Left kidney (tissue), 2 donors: ENCODE data around the gene KBTBD7. TPM values are rescaled to one million over a fixed set of nuclear protein-coding genes. Genes with fewer than 3 reads are reported as not detected.
"Not testable (repeated sequence)": the region's sequence is repeated elsewhere in the genome, so short reads cannot be mapped to it uniquely, and the experiment has no call there.

Experiments
- DNase-seq: peaks from one replicate; pipeline ENCODE4 v3.0.0-alpha.2; 2013
- polyA plus RNA-seq: library from polyadenylated mRNA; unstranded; fragments of 120-200 nt; gene quantifications from one replicate; pipeline ENCODE4 v1.2.1, GENCODE V29; 2013; ENCODE audit not compliant: insufficient read length

The KBTBD7 gene
- polyA plus RNA-seq, 1 donor: 19.5 TPM

DNA sequence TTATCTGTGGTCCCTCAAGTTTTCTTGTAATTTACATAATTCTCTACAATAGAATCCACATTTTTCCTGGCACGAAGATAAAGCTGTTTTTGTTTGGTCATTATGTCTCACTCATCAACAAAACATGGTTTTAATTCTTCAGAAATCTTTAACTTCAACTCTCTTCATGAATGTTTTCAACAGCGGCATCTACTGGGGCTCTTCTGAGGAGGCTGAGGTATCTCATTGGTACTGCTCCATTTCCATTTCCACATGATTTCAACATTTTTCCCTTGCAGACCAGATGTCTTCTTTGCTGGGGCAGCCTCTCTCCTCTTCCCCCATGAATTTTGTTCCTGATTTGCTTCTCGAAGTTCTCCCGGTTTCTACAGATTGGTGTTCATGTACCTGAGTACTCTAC lies 5.8 kb upstream of the KBTBD7 start:
- no peak for DNase-seq

DNA sequence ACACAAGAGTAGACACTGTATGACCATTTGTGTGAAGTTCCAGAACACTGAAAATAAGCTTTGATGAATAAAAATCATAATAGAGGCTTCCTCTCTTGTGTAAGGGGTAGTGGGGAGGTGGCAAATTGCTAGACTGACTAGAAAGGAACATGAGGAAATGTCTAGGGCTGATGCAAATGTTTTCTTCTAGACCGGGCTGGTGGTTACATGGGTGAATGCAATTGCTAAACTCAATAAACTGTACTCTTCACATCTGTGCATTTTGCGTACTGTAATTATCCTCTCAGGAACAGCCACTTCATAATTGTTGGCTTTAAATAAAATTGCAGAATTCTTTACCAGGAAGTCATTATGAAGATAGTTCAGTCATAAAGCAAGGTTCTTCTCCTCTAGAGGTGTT lies 5.2 kb upstream of the KBTBD7 start:
- no peak for DNase-seq

- no peak for DNase-seq
These were observed 4.7 kb upstream of the KBTBD7 start for GRCh38 chr13:41199079-41199478.

GRCh38 chr13:41196620-41197019 lies 2.3 kb upstream of the KBTBD7 start:
- DNase-seq: no peak

DNA sequence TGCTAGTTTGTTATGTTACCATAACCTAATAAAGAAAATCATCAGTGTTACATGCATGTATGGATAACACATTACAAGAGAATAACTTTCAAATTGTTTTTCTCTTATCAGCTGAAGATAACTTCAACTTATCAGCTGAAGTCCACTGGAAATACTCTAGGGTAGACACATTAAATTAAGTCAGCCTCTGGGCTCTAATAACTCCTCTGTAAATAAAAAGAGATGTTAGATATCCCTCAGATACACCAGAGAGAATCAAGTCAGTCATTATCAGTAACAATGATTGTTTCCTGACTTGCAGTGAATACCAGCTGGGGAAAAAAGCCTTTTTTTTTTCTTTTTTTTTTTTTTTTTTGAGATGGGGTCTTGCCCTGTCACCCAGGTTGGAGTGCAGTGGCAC lies 1.6 kb upstream of the KBTBD7 start:
- no peak for DNase-seq

- no peak for DNase-seq
These were observed 900 bp downstream of the KBTBD7 start for GRCh38 chr13:41193469-41193868.

DNA sequence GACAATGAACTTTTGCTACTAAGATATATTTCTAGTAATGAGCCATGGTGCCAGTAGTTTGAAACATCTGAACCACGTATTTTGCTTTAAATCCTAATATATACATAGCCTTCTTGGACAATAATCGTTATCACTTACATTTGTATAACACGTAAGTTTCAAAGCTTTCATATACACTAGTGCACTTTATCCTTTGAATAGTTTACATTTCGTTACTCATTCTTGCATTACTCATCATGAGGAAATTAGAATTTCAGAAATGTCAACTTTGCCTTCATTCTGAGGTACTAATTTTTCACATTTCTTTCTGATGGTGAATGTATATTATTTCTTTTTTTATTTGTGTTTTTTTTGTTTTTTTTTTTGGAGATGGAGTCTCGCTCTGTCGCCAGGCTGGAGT lies 5.8 kb downstream of the KBTBD7 start:
- DNase-seq: no peak

GRCh38 chr13:41186481-41186880 lies 7.9 kb downstream of the KBTBD7 start:
- DNase-seq: no peak

DNA sequence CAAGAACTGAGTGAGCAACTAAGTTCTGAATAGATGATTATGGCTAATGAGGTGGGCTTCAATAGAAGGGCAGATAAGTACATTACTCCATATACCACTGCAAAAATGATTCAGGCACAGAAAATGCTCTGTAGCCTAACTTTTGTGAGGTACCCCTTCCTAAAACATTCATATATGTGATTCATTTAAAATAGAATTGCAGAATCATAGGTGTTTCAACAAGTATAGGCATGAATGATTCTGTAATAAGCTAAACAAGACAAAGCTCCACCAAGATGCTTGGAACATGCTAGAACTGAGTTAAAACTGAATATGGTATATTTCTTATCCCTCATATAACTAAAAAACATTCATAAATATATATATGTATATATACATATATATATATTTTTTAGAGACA lies 12.1 kb downstream of the KBTBD7 start:
- DNase-seq: no peak

DNA sequence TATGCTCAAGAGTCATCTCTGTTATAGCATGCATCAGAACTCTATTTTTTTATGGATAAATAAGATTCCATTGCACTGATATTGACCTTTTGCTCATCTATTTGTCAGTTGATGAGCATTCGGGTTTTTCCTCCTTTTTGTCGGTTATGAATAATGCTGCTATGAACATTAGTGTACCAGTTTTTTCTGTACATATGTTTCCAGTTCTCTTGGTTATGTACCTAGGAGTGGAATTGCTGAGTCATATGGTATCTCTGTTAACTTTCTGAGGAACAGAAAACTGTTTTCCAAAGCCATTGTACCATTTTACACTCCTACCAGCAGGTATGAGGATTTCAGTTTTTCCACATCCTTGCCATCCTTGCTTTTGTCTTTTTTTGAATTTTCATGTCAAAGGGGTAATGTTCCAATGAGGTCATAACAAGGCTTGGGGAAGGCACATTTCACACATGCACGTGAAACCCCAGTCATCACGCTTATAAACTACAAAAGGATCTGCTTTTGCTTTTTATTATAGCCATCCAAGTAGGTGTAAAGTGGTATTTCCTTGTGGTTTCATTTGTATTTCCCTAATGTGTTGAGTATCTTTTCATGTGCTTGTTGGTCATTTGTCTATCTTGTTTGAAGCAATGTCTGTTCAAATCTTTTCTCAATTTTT lies 14.6 kb downstream of the KBTBD7 start:
- DNase-seq: no peak

DNA sequence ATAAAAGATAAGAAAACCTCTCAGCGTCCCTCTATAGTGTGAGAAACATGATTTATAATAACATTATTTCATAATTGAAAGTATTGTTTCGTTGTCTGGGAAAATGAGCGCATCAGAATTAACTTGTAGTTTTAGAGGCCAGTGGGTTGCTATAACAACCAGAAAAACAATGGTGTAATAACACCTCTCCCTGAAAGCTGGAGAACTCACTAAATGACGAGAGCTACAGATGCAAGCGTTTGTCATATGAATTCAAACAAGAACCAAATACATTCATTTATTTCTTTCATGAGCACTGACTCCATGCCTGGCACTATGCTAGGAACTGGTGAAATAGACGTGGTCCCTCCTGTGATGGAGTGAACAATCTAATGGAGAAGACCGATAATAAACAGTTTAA lies 16.3 kb downstream of the KBTBD7 start:
- DNase-seq: no peak

DNA sequence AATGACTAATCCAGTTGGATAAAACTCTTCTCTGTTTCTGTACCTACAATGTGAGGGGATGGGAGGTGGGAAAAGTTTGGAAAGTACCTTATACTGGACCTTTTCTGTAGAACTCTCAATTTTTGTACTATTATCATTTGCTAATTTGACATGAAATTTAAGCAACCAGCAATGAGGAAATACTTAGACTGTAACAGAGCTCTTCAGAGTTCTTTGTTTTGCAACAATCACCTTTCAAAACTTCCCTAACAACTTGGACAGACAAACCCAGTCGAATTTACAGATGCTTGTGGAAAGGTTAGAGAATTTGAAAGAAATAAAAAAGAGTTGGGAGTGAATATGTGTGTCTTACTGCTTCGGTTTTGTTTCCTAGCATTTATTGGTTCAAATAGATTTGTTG lies 16.8 kb downstream of the KBTBD7 start:
- DNase-seq: no peak

- not testable (repeated sequence) for DNase-seq
These were observed 18.8 kb downstream of the KBTBD7 start for GRCh38 chr13:41175576-41175975.

DNA sequence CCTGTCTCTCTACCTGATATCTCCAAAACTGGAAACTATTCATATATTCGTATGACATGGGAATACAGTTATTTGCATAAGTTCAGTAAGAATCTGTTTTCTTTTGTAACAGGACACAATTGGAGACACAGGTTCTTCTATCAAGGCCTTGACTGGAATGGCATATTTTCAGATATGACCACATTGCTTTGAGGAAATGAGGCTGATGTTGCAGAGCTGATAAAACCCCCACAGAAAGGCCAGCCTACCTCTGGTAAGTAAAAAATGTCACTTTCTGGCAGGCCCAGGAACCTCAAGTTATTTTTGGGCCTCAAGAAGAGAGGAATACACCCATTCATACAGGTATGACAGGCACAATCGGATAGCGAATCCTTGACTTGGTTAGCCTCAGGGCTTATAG lies 32.2 kb downstream of the KBTBD7 start:
- no peak for DNase-seq

GRCh38 chr13:41159174-41159573 lies 35.2 kb downstream of the KBTBD7 start:
- DNase-seq: no peak

DNA sequence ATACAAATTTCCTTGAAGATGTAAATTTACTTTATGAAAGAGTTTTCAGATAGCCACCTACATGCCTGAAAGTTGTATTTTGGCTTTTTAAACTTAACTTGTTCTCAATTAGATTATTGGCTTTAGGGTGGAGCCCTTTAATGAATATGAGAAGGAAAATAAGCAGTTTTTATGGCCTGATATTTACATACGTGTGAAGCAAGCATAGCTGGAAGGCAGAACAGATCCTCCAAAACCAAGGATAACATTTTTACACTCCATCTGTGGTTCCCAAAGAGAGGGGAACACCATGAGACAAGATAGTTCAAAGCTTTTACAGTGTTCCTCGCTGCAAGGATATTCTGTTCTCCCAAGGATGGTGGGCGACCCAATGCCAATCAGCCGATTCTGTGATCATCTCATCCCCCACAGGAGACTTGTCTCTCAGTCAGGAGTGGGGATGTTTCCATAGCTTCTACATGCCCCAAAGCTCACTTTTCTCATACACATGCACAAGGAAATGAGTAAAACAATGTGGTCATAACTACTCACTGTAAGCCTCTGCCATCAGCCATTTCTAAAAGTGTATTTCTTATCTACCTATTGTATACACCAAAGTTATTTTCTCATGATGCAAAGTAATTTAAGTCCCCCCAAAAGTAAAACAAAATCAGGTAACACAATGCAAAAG lies 37.2 kb downstream of the KBTBD7 start:
- DNase-seq: no peak

GRCh38 chr13:41156620-41157019 lies 37.7 kb downstream of the KBTBD7 start:
- DNase-seq: no peak

- no peak for DNase-seq
These were observed 40.3 kb downstream of the KBTBD7 start for GRCh38 chr13:41154042-41154441.

- no peak for DNase-seq
These were observed 42.4 kb downstream of the KBTBD7 start for GRCh38 chr13:41152005-41152404.

- DNase-seq: no peak
These were observed 44.3 kb downstream of the KBTBD7 start for GRCh38 chr13:41150058-41150457.

DNA sequence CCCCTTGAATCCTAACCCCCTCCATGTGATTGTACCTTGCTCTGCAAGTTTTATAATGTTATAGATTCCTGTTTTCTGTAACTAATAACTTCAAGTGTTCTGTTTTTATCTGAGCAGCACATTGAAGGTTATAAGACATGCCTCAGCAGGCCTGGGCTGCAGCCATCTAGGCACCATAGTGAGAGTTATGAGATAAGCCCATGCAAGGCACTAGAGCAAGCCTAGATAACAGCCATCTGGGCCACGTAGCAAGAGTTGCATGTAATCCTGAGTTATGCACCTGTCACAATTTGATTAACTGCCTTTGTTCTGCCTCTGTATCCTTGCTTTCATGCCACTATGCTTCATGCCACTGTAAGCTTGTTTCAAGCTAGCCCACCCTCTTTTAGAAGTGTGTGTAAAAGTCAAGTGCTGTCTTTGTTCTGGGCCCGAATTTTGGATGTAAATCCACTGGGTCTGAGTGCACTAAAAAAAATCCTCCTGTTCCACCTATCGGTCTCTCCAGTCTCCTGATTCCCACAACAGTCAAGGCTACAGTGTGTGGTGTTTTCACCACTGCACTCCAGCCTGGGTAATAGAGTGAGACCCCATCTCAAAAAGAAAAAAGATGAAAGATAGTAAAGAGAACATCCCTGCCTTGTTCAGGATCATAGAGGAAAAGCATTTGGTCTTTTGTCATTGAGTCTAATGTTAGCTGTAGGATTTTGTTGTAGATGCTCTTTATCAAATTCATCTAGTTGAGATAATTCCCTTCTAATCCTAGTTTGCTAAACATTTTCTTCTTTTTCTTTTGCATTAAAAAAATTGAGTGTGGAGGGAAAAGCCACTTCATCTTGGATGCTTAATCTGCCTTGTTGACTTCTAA lies 45.7 kb downstream of the KBTBD7 start:
- no peak for DNase-seq

DNA sequence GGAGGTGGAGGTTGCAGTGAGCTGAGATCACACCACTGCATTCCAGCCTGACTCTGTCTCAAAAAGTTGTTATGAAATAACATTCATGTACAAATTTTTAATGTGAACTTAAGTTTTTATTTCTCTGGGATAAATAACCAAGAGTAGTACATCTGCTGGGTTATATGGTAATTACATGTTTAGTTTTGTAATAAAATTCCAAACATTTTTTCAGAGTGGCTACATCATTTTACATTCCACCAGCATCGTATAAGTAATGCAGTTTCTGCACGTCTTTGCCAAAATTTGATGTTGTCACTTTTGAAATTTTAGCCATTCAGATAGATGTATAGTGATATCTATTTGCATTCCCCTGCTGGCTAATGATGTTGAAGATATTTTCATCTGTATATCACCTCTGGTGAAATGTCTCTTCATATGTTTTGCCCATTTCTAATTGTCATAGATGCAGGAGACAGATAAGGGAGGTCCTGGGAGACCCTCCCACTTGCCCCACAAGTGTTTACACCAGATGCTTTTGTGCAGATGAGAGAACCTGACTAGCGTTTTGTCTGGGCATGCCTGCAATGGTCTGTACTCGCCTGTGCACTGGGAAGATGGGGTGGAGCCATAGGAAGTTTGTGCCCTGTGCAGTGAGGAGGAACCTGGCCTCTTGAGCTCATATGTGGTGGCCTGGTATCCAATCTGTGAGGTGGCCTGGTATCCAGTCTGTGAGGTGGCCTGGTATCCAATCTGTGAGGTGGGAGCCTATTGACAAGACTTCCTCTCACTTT lies 49.0 kb downstream of the KBTBD7 start:
- no peak for DNase-seq
